NCI-H1092 (cell line): Measurements from ENCODE around the gene SLC35E2B.
"Not testable (repeated sequence)": the region's sequence is repeated elsewhere in the genome, so short reads cannot be mapped to it uniquely, and the experiment has no call there.

ENCODE experiments used
- DNase-seq: peaks from one replicate; lab custom pipeline; 2025; lab: John Stamatoyannopoulos, UW

The SLC35E2B gene

DNA sequence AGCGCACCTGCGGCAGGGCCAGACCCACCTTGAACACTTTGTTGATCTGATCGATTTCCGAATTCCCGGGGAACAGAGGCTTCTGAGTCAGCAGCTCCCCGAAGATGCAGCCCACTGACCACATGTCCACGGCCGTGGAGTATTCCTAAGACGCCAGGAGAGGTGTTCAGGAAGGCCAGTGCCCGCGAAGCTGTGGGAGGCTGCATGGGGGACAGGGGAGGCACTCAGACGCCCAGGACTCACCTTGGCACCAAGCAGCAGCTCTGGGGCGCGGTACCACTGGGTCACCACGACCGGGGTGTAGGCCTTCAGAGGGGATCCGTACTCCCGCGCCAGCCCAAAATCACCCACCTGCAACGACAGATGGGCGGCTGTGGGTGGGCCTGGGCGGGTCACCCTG, 11.2 kb upstream of the SLC35E2B start:
- no peak for DNase-seq

GRCh38 chr1:1702506-1702905, 9.9 kb upstream of the SLC35E2B start:
- not testable (repeated sequence) for DNase-seq

GRCh38 chr1:1700557-1700956, 8.0 kb upstream of the SLC35E2B start:
- DNase-seq, result not testable (repeated sequence)

DNA sequence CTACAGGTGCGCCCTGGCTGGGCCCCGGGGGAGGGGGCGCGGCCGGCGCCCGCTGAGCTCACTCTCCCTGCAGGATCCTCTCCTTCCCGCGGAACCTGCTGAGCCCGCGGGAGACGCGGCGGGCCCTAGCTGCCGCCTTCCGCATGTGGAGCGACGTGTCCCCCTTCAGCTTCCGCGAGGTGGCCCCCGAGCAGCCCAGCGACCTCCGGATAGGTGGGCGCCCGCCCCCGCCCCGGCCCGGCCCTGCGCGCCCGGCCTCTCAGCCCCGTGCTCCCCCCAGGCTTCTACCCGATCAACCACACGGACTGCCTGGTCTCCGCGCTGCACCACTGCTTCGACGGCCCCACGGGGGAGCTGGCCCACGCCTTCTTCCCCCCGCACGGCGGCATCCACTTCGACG, 7.5 kb upstream of the SLC35E2B start:
- DNase-seq, result not testable (repeated sequence)

DNA sequence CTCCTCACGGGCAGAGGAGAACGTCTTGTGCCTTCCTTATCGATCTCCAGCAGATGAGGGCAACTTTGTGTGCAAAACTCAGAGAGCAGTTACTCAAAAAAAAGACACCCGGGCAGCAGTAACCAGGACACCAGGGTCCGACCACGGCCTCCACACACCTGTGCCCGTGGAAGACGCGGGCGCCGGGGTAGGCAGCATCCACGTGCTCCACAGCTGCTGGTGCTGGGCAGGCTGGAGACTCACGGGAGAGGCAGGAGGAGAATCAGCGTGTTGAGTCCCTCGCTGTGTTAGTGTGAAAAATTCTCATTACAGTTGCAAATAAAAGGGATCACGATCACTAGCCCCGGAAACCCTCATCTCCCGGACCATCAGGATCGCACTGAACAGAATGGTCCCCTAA, 6.5 kb upstream of the SLC35E2B start:
- DNase-seq, result not testable (repeated sequence)

DNA sequence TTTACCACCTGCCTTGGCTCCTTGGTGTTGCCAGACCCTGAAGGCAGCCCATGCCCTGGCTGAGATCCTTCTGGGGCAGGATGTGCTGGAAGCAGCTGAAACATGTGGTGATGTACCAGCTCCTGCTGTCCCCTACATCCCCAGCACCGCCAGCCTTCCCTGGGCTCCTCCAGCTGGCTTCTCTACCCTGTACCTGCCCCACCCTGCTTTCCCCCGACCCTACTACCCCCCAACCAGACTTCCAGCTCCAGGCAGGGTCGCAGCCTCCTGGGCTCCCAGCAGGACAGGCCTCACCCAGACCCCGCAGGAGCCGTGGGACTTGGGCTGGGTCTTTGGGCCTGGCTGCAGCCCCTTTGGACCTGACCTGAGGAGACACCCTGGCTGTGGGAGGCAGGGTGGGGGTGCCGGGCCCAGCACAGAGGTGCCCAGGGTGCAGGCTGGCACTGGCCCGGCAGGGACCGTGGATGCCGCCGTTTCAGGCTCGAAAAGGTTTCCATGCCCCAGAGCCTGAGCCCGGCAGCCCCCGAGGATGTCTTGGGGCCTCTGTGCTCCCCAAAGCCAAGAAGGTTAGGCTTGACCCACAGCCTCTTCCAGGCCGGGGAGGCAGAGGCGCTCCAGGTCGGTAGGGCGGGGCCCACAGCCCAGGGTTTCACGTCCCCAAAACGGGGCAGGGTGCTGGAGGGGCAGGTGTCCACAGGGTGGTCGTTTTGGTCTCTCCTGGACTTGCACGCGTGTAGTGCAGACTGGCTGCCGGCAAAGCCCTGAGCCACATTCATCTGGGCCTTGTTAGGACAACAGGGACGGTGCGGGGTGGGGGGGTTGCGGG, 5.0 kb upstream of the SLC35E2B start:
- not testable (repeated sequence) for DNase-seq

DNA sequence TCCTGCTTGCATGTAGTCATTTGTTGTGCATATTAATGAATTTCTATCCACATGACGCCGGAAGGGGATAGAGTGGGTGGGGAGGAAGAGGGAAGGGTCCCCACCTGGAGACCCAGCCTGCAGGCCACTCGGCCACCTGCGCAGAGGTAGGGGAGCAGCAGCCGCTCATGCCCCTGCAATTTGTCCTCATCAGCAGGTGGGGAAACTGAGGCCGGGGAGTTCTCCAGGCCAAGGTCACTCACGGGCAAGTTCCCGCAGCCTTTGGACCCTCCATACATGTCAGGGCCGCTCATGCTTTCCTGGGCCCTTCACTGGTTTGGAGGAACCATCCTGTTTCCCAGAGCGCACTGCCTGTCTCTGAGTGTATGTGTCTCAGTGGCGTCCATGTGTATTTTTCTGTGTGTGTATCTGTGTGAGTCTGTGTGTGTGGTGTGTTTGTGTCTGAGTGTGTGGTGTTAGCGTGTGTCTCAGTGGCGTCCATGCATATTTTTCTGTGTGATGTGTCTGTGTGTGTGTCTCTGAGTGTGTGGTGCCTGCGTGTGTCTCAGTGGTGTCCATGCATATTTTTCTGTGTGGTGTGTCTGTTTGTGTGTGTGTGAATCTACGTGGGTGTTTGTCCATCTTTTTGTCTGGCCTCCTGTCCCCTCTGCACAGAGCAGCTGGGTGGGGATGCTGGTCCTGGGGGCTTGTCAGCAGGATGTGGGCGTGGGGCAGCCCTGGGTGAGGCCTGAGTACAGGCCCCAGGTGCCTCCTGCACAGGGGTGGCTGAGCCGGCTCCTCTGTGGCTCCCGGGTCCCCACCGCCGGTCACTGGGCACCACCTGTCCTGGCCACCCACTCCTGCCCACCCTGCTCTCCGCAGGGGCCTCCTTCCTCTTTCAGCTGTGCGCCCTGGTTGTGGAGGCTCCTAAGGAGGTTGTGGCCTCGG, 4.1 kb upstream of the SLC35E2B start:
- DNase-seq, result not testable (repeated sequence)

GRCh38 chr1:1692324-1692713, 276 bp downstream of the SLC35E2B start:
- peak; percentile 1 for DNase-seq

DNA sequence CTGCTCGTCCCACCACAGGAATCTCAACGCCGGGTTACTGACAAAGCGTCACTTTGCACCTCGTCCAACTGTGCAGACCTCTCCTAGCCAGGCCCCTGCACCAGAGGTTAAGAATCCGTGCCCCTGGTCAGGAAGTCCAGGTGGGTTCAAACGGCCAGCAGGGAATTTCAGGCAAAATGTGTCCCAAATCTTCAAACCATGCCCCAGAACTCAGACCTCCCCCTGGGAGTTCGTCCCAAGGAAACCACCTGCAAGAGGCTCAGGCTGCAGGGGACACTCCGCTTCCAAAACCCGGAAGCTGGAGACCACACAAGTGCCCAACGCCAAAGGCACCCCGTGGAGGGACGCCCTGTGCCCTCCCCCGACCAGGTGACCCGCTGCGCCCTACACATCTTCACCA, 1.2 kb downstream of the SLC35E2B start:
- DNase-seq, result not testable (repeated sequence)

- DNase-seq, result not testable (repeated sequence)
Measured at GRCh38 chr1:1689526-1689925, 3.1 kb downstream of the SLC35E2B start.

DNA sequence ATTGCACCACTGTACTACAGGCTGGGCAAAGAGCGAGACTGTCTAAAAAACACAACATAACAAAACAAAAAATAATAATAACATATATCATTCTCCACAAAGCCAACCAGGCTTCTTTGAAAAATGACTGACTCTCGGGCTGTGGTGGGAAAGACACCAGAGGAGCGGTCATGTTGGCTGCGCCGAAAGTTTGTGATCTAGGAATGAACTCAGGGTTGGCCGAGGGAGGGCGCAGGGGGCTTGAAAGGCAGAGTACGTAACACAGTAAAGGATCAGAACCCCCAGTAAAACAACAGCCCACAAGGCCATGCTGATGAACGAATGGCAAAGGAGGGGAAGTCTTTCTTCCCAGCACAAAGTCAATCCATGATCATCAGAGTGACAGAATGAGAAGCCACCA, 4.7 kb downstream of the SLC35E2B start:
- no peak for DNase-seq

- DNase-seq, result no peak
Measured at GRCh38 chr1:1684031-1684681, 8.4 kb downstream of the SLC35E2B start.

DNA sequence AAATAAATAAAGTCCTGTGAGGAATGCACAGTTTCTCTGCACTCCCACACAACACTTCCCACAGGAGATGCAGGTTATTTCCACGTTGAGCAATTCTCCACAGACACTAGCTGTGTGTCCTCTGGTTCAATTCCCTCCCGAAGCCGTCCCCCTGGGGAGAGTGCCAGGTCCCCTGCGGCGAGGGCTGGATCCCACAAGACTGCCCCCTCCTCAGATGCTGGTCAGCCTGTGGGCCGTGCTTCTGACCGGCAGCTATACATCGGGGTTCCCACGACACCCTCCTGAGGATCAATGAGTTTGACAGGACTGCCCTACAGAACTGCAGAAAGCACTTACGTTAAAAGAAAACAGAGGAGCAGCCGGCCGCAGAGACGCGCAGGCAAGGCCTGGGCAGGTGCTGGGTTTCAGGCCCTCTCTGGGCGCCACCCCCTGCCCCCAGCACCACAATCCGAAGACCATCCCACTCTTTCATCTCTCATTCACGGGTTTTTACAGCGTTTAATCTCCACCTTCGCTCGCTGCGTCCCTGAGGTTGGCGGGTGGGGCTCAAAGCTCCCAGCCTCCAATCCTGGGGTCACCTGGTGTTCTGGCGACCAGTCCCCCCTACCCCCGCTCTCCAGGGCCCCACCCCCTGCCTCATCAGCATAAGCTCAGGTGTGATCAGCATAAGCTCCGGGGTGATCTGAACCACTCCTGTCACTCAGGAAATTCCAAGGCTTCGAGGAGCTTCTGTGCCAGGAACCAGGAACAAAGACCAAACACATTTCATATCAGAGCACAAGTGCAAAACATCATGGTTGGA, 9.3 kb downstream of the SLC35E2B start:
- no peak for DNase-seq

GRCh38 chr1:1680912-1681273, 11.7 kb downstream of the SLC35E2B start:
- no peak for DNase-seq

DNA sequence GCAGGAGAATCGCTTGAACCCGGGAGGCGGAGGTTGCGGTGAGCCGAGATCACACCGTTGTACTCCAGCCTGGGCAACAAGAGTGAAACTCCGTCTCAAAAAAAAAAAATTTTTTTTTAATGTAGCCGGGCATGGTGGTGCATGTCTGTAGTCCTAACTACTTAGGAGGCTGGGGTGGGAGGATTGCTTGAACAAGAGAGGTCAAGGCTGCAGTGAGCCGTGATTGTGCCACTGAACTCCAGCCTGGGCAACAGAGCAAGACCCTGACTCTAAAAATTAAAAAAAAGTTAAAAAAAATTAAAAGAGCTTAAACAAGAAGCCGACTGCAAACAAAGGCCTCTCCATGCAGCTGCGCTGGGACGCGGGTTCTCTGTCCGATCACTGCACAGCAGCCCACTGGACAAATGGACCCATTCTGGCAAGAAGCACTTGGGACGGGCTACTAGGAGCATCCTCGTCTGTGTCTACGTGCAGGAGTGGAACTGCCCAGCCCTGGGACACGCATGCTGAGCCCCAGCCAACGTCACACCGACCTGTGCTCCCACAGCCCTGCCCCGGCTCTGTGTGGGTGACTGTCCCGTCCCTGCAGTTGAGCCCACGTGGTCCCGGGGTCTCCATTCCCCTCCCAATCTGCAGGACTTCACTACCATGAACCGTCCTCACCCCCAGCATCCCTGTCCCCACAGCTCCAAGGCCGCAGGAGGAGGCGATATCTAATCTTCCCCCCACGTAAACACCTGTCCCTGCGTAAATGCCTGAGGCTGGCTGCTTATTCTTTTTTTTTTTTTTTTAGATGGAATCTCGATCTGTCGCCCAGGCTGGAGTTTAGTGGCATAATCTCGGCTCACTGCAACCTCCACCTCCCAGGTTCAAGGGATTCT, 12.3 kb downstream of the SLC35E2B start:
- no peak for DNase-seq

DNA sequence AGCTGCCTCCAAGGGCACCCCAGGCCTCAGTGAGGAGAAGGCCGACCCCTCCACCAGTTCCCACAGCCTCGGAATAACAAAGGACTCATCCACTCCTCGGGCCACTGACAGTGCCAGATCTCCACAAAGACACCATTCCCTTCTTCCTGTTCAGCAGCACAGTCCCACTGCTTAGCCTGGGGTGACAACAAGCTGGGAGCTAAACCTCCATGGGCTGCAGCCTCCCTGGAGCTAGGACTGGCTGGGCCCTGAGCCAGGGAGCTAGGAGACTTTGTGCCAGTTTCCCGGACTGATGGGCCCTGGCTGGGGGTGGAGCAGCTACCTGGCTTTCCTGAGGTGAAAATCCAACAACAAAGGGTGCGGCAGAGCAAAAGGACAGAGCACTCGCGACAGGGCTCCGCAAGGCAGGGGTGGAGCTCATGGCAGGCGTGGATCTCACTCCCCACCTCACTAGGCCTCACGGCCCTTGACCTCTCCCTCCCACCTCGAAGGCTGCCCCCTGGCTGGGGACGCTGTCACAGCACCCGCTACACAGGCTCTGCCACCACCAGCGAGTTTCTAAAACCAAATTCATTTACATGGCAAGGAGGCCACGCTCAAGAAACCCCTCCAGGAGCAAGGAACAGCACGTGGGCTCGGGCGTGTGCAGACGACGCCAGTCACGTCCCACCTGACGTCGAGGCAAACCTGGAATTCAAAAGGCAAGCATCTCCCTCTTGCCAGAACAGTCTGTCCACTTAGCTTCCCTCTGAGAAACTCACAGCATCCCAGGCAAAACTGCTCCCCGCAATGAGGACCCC, 13.8 kb downstream of the SLC35E2B start:
- DNase-seq, result no peak

DNA sequence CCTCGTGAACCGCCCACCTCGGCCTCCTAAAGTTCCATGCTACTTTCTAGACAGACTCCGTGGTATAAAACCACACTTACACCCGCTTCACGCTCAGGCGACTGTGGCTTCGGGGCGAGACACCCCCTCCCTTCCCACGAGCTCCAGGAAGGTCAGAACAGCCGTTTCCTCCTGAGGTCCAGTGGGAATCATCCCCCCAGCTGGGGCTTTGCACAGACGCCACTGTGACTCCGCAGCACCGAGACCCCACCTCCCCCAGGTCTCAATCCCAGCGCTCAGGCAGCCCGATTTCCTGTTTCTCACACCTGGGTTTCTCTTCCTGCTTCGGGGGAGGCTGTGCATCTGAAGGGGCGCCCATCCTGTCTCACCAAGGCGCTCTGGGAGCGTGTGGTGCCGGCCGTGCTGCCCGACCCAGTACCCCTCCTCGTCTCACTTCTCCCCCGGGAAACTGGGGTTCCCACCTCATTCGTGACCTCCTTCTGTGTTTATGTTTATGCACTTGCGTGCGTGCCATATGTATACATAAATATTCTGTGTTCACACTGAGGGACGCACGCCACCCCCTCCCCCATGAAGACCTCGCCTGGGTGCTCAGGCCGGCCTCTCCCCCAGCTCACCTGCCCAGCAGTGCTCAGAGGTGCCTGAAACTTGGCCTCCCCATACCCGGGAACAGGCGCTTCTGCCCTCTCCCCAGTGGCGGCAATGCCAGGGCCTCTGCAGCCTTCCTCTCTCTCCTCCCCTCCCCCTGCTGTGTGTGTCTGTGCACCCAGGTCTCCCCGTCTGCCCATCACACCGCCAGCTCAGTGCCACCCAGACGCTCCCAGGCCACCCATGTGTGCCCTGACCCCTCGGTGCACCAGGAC, 14.6 kb downstream of the SLC35E2B start:
- no peak for DNase-seq

DNA sequence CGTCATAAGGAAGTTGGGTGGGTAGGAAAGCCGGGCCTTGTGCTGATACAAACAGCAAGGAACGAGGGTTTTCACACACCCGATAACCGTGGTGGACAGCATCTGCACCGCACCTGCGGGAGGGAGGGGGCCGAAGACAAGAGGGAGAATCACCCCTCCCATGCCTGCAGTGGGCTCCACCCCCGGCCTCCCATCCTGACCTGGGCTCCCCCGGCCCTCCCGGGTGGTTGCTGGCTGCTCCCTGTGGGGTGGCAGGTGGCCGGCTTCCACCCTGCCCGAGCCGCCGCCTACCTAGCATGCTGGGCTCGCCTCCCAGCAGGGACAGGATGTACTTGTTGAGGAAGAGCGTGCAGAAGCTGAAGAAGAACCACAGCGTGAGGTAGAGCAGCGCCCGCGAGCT, 16.5 kb downstream of the SLC35E2B start:
- not testable (repeated sequence) for DNase-seq

GRCh38 chr1:1675218-1675617, 17.4 kb downstream of the SLC35E2B start:
- DNase-seq, result not testable (repeated sequence)
